ENCODE results near the gene SRP54. TPM values are rescaled to one million over a fixed set of nuclear protein-coding genes. Genes with fewer than 3 reads are reported as not detected.
"Not testable (repeated sequence)": the region's sequence is repeated elsewhere in the genome, so short reads cannot be mapped to it uniquely, and the experiment has no call there.

The SRP54 gene
- polyA plus RNA-seq, 2 donors = 17.1 to 29.7 TPM

GRCh38 chr14:35001621-35002020 is 18.8 kb downstream of the SRP54 start:
- Histone ChIP-seq H3K4me3 (ENCODE audit: low read depth in 1 of 2, low read length in 2 of 2) (no peak overlapping the region), H3K27ac (ENCODE audit: low read depth in 2 of 2, low read length in 1 of 2) (no peak overlapping the region), H3K4me1 (ENCODE audit: control insufficient read depth in 2 of 2, insufficient read depth in 2 of 2, low read length in 1 of 2) (no peaks in the 10 kb centered on the region), H3K36me3 (ENCODE audit: control insufficient read depth in 2 of 2, insufficient read depth in 2 of 2, low read length in 1 of 2) (no peaks in the 10 kb centered on the region), H3K9me3 (ENCODE audit: control insufficient read depth in 2 of 2, insufficient read depth in 1 of 2, low read depth in 1 of 2, low read length in 1 of 2) (no peaks in the 10 kb centered on the region), H3K27me3 (ENCODE audit: control insufficient read depth in 1 of 2, insufficient read depth in 2 of 2, low read length in 2 of 2) (no peaks in the 10 kb centered on the region)
- WGBS, 2 donors = 93 to 95% methylated on average over 2 of the region's 2 CpGs

GRCh38 chr14:35004839-35005238 is 22.0 kb downstream of the SRP54 start:
- H3K27me3 ChIP-seq (ENCODE audit: control insufficient read depth in 1 of 2, insufficient read depth in 2 of 2, low read length in 2 of 2) = no peaks in the 10 kb centered on the region
- H3K36me3 ChIP-seq (ENCODE audit: control insufficient read depth in 2 of 2, insufficient read depth in 2 of 2, low read length in 1 of 2) = no peaks in the 10 kb centered on the region
- no peaks in the 10 kb centered on the region for H3K4me1 ChIP-seq (ENCODE audit: control insufficient read depth in 2 of 2, insufficient read depth in 2 of 2, low read length in 1 of 2)
- 92% methylated on average over 1 of the region's 1 CpG for WGBS, 2 donors
- H3K9me3 ChIP-seq (ENCODE audit: control insufficient read depth in 2 of 2, insufficient read depth in 1 of 2, low read depth in 1 of 2, low read length in 1 of 2) = no peaks in the 10 kb centered on the region
- no peak overlapping the region for H3K4me3 ChIP-seq (ENCODE audit: low read depth in 1 of 2, low read length in 2 of 2)
- H3K27ac ChIP-seq (ENCODE audit: low read depth in 2 of 2, low read length in 1 of 2) = no peak overlapping the region

- peaks cover 0 to 7% of the 10 kb centered on the region in 2 donors for H3K36me3 ChIP-seq (ENCODE audit: control insufficient read depth in 2 of 2, insufficient read depth in 2 of 2, low read length in 1 of 2)
- no peak overlapping the region for H3K4me3 ChIP-seq (ENCODE audit: low read depth in 1 of 2, low read length in 2 of 2)
- no peaks in the 10 kb centered on the region for H3K4me1 ChIP-seq (ENCODE audit: control insufficient read depth in 2 of 2, insufficient read depth in 2 of 2, low read length in 1 of 2)
- no peaks in the 10 kb centered on the region for H3K27me3 ChIP-seq (ENCODE audit: control insufficient read depth in 1 of 2, insufficient read depth in 2 of 2, low read length in 2 of 2)
- 100% methylated on average over 1 of the region's 1 CpG for WGBS, 2 donors
- H3K9me3 ChIP-seq (ENCODE audit: control insufficient read depth in 2 of 2, insufficient read depth in 1 of 2, low read depth in 1 of 2, low read length in 1 of 2) = no peaks in the 10 kb centered on the region
- no peak overlapping the region for H3K27ac ChIP-seq (ENCODE audit: low read depth in 2 of 2, low read length in 1 of 2)
These were observed 33.8 kb downstream of the SRP54 start for GRCh38 chr14:35016568-35016967.

GRCh38 chr14:35020713-35021112 is 37.9 kb downstream of the SRP54 start:
- no peaks in the 10 kb centered on the region for H3K27me3 ChIP-seq (ENCODE audit: control insufficient read depth in 1 of 2, insufficient read depth in 2 of 2, low read length in 2 of 2)
- H3K4me3 ChIP-seq (ENCODE audit: low read depth in 1 of 2, low read length in 2 of 2) = no peak overlapping the region
- whole genome bisulfite sequencing, 2 donors = 86 to 87% methylated on average over 4 of the region's 4 CpGs
- no peaks in the 10 kb centered on the region for H3K4me1 ChIP-seq (ENCODE audit: control insufficient read depth in 2 of 2, insufficient read depth in 2 of 2, low read length in 1 of 2)
- H3K27ac ChIP-seq (ENCODE audit: low read depth in 2 of 2, low read length in 1 of 2) = no peak overlapping the region
- no peaks in the 10 kb centered on the region for H3K9me3 ChIP-seq (ENCODE audit: control insufficient read depth in 2 of 2, insufficient read depth in 1 of 2, low read depth in 1 of 2, low read length in 1 of 2)
- H3K36me3 ChIP-seq (ENCODE audit: control insufficient read depth in 2 of 2, insufficient read depth in 2 of 2, low read length in 1 of 2) = peaks cover 0 to 4% of the 10 kb centered on the region in 2 donors

GRCh38 chr14:35028435-35028834 is 45.6 kb downstream of the SRP54 start:
- 91 to 96% methylated on average over 2 of the region's 2 CpGs for WGBS, 2 donors

GRCh38 chr14:35032562-35032961 is 49.8 kb downstream of the SRP54 start:
- no peaks in the 10 kb centered on the region for H3K27me3 ChIP-seq (ENCODE audit: control insufficient read depth in 1 of 2, insufficient read depth in 2 of 2, low read length in 2 of 2)
- peaks cover 0 to 5% of the 10 kb centered on the region in 2 donors for H3K36me3 ChIP-seq (ENCODE audit: control insufficient read depth in 2 of 2, insufficient read depth in 2 of 2, low read length in 1 of 2)
- no peaks in the 10 kb centered on the region for H3K4me1 ChIP-seq (ENCODE audit: control insufficient read depth in 2 of 2, insufficient read depth in 2 of 2, low read length in 1 of 2)
- WGBS, 2 donors = 97 to 99% methylated on average over 2 of the region's 2 CpGs
- no peak overlapping the region for H3K27ac ChIP-seq (ENCODE audit: low read depth in 2 of 2, low read length in 1 of 2)
- H3K4me3 ChIP-seq (ENCODE audit: low read depth in 1 of 2, low read length in 2 of 2) = no peak overlapping the region
- H3K9me3 ChIP-seq (ENCODE audit: control insufficient read depth in 2 of 2, insufficient read depth in 1 of 2, low read depth in 1 of 2, low read length in 1 of 2) = peaks cover 0 to 6% of the 10 kb centered on the region in 2 donors

More at GRCh38 chr14:35028435-35028834, 45.6 kb downstream of the SRP54 start:
- H3K27me3 ChIP-seq (ENCODE audit: control insufficient read depth in 1 of 2, insufficient read depth in 2 of 2, low read length in 2 of 2) = no peaks in the 10 kb centered on the region
- H3K4me3 ChIP-seq (ENCODE audit: low read depth in 1 of 2, low read length in 2 of 2) = no peak overlapping the region
- no peaks in the 10 kb centered on the region for H3K4me1 ChIP-seq (ENCODE audit: control insufficient read depth in 2 of 2, insufficient read depth in 2 of 2, low read length in 1 of 2)
- no peak overlapping the region for H3K27ac ChIP-seq (ENCODE audit: low read depth in 2 of 2, low read length in 1 of 2)
- peaks cover 0 to 6% of the 10 kb centered on the region in 2 donors for H3K36me3 ChIP-seq (ENCODE audit: control insufficient read depth in 2 of 2, insufficient read depth in 2 of 2, low read length in 1 of 2)
- H3K9me3 ChIP-seq (ENCODE audit: control insufficient read depth in 2 of 2, insufficient read depth in 1 of 2, low read depth in 1 of 2, low read length in 1 of 2) = no peaks in the 10 kb centered on the region

GRCh38 chr14:35034440-35034833 is 51.6 kb downstream of the SRP54 start:
- 88 to 95% methylated on average over 5 of the region's 5 CpGs for WGBS, 2 donors
- Histone ChIP-seq H3K4me3 (ENCODE audit: low read depth in 1 of 2, low read length in 2 of 2) (no peak overlapping the region), H3K27me3 (ENCODE audit: control insufficient read depth in 1 of 2, insufficient read depth in 2 of 2, low read length in 2 of 2) (no peaks in the 10 kb centered on the region), H3K9me3 (ENCODE audit: control insufficient read depth in 2 of 2, insufficient read depth in 1 of 2, low read depth in 1 of 2, low read length in 1 of 2) (peaks cover 0 to 6% of the 10 kb centered on the region in 2 donors), H3K4me1 (ENCODE audit: control insufficient read depth in 2 of 2, insufficient read depth in 2 of 2, low read length in 1 of 2) (no peaks in the 10 kb centered on the region), H3K27ac (ENCODE audit: low read depth in 2 of 2, low read length in 1 of 2) (no peak overlapping the region), H3K36me3 (ENCODE audit: control insufficient read depth in 2 of 2, insufficient read depth in 2 of 2, low read length in 1 of 2) (peaks cover 0 to 5% of the 10 kb centered on the region in 2 donors)

- H3K27ac ChIP-seq (ENCODE audit: low read depth in 2 of 2, low read length in 1 of 2); H3K4me1 ChIP-seq (ENCODE audit: control insufficient read depth in 2 of 2, insufficient read depth in 2 of 2, low read length in 1 of 2); H3K27me3 ChIP-seq (ENCODE audit: control insufficient read depth in 1 of 2, insufficient read depth in 2 of 2, low read length in 2 of 2); H3K9me3 ChIP-seq (ENCODE audit: control insufficient read depth in 2 of 2, insufficient read depth in 1 of 2, low read depth in 1 of 2, low read length in 1 of 2); H3K4me3 ChIP-seq (ENCODE audit: low read depth in 1 of 2, low read length in 2 of 2); H3K36me3 ChIP-seq (ENCODE audit: control insufficient read depth in 2 of 2, insufficient read depth in 2 of 2, low read length in 1 of 2): not testable (repeated sequence)
- 86 to 92% methylated on average over 5 of the region's 5 CpGs for WGBS, 2 donors
These were observed 52.3 kb downstream of the SRP54 start for GRCh38 chr14:35034944-35035554.

- H3K4me3 ChIP-seq (ENCODE audit: low read depth in 1 of 2, low read length in 2 of 2); H3K27me3 ChIP-seq (ENCODE audit: control insufficient read depth in 1 of 2, insufficient read depth in 2 of 2, low read length in 2 of 2); H3K4me1 ChIP-seq (ENCODE audit: control insufficient read depth in 2 of 2, insufficient read depth in 2 of 2, low read length in 1 of 2); H3K27ac ChIP-seq (ENCODE audit: low read depth in 2 of 2, low read length in 1 of 2); H3K9me3 ChIP-seq (ENCODE audit: control insufficient read depth in 2 of 2, insufficient read depth in 1 of 2, low read depth in 1 of 2, low read length in 1 of 2); H3K36me3 ChIP-seq (ENCODE audit: control insufficient read depth in 2 of 2, insufficient read depth in 2 of 2, low read length in 1 of 2): not testable (repeated sequence)
- WGBS, 2 donors = 90 to 92% methylated on average over 2 to 11 of the region's 17 CpGs
These were observed 55.5 kb downstream of the SRP54 start for GRCh38 chr14:35038312-35038711.

GRCh38 chr14:35042632-35043031 is 59.8 kb downstream of the SRP54 start:
- 90 to 93% methylated on average over 3 of the region's 3 CpGs for WGBS, 2 donors
- H3K27ac ChIP-seq (ENCODE audit: low read depth in 2 of 2, low read length in 1 of 2) = no peak overlapping the region
- no peaks in the 10 kb centered on the region for H3K4me1 ChIP-seq (ENCODE audit: control insufficient read depth in 2 of 2, insufficient read depth in 2 of 2, low read length in 1 of 2)
- no peak overlapping the region for H3K4me3 ChIP-seq (ENCODE audit: low read depth in 1 of 2, low read length in 2 of 2)
- no peaks in the 10 kb centered on the region for H3K9me3 ChIP-seq (ENCODE audit: control insufficient read depth in 2 of 2, insufficient read depth in 1 of 2, low read depth in 1 of 2, low read length in 1 of 2)
- no peaks in the 10 kb centered on the region for H3K27me3 ChIP-seq (ENCODE audit: control insufficient read depth in 1 of 2, insufficient read depth in 2 of 2, low read length in 2 of 2)
- no peaks in the 10 kb centered on the region for H3K36me3 ChIP-seq (ENCODE audit: control insufficient read depth in 2 of 2, insufficient read depth in 2 of 2, low read length in 1 of 2)
